ENCODE data around the gene CUX1.

Gene CUX1

DNA sequence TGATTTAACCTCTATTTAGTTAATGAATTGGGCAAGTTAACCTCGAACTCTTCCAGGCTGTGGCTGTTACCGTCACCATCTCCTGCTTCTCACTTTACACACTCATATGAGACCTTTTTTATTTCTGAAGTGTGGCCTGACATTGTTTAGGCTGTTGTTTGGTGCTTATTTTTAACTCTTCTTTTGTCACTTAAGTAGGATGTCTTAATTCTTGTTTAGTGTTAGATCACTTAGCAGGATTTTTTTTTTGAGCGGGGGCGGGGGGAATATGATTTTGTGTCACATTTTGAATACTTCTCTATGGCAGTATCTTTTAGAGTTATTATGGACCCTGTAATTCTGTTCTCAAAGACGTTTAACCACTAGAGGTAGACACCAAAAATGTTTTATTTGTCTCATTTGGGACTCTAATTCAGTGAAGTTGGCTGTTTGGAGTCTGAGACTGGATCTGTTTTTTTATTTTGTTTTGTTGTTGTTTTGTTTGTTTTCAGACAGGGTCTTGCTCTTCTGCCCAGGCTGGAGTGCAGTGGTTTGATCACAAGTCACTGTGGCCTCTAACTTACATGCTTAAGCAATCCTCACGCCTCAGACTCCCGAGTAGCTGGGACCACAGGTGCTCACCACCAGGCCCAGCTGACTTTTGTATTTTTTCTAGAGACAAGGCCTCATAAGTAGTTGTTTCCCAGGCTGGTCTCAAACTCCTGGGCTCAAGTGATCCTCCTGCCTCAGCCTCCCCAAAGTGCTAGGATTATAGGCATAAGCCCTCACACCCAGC lies 73.5 kb downstream of the CUX1 start:
- DNase-seq (ENCODE audit: low read depth) = no peak
- no peak overlapping the region for H3K4me3 ChIP-seq (ENCODE audit: low read length)
- TF ChIP-seq, protein P1, sequence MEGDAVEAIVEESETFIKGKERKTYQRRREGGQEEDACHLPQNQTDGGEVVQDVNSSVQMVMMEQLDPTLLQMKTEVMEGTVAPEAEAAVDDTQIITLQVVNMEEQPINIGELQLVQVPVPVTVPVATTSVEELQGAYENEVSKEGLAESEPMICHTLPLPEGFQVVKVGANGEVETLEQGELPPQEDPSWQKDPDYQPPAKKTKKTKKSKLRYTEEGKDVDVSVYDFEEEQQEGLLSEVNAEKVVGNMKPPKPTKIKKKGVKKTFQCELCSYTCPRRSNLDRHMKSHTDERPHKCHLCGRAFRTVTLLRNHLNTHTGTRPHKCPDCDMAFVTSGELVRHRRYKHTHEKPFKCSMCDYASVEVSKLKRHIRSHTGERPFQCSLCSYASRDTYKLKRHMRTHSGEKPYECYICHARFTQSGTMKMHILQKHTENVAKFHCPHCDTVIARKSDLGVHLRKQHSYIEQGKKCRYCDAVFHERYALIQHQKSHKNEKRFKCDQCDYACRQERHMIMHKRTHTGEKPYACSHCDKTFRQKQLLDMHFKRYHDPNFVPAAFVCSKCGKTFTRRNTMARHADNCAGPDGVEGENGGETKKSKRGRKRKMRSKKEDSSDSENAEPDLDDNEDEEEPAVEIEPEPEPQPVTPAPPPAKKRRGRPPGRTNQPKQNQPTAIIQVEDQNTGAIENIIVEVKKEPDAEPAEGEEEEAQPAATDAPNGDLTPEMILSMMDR (conservative IDR thresholded peaks at IDR 0.05; ENCODE audit: low read length) = no peak

DNA sequence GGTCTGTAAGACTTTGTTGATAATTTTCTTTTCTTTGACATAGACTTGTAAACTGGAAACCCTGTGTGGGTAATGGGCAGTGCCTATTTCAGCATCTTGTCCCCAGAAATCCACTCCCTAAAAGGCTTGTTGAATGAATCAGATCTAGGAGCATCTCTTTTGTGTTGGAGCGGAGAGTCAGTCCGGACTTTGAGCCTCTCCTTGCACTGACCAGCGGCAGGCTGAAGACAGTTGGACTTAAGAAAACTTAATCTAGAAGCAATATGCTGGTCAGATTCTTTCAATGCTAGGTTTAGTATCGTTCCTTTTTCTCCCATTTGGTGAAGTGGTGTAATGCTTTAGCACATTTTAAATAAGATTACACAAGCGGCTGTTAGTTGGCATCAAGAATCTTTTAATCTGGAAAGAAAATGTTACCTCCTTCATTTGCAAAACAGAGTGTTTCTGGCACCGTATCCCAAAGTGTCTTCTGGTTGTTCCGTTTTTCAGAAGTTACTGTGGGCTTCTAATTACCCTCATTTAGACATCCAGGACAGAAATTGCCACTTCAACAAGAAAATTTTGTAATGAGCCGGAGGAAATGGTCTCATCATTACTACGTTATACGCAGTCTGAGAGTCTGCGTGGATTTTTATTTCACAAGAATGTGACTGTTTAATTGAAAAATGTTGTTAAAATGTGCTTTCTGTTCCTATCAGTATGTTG lies 74.7 kb downstream of the CUX1 start:
- peak overlapping the region; percentile 8; the same call in 1 of the 2 replicates for H3K4me3 ChIP-seq (ENCODE audit: low read length)
- TF ChIP-seq, protein P1 (conservative IDR thresholded peaks at IDR 0.05; ENCODE audit: low read length) = no peak

DNA sequence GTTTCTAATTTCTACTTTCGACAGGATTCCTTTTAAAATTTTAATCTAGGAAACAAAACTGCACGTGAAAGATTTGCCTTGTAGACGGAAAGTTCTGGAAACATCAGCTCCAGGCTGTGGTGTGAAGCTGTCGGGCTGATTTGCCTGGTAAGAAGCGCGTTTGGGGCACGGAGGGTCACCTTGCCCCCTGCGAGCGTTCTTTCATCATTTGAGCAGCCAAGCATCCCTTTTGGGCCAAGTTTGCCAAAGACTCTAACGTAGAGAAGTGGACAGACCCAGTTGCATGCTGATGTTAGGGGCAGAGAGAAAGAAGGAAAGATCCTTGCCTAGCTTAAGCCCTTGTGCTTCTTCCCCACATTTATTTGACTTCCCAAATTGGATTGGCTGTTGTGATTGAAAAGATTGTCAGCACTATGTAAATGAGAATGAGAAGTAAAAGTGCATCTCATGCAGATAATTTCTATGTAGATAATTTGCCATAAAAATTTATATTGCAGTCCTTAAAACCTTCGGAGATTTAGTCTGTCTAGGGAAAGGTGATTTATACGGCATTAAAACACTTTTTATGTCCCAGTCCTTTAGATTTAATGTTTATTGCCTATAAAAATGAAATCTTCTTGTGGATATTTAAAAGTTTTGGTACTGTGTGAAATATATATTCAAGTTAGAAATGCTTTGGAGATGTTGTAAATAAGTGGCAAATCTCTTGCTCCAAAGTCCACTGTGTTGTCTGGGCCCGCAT lies 76.1 kb downstream of the CUX1 start:
- no peak overlapping the region for H3K4me3 ChIP-seq (ENCODE audit: low read length)
- no peak for DNase-seq (ENCODE audit: low read depth)
- TF ChIP-seq, protein P1 (conservative IDR thresholded peaks at IDR 0.05; ENCODE audit: low read length) = no peak

More for the DNA sequence above, 74.7 kb downstream of the CUX1 start:
- peak; percentile 60 for DNase-seq (ENCODE audit: low read depth)

DNA sequence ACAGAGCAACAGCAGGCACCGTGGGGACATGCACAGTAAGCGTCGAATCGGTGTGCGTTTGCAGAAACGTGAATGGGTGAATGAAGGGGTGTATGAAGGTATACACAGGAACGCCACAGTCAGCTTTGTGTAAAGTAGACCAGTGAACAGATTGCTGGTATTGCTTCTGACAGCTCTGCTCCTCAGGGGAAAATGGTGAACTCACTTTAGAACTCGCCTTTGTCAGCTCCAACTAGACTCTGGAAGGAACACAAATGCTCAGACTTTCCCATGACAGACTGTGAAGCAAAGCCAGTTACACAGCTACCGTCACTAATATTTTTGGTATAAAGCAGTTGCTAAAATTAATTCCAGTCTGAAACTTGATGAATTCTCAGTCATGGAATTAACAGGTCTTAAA lies 78.9 kb downstream of the CUX1 start:
- no peak overlapping the region for H3K4me3 ChIP-seq (ENCODE audit: low read length)
- TF ChIP-seq, protein P1 (conservative IDR thresholded peaks at IDR 0.05; ENCODE audit: low read length) = no peak
- no peak for DNase-seq (ENCODE audit: low read depth)

DNA sequence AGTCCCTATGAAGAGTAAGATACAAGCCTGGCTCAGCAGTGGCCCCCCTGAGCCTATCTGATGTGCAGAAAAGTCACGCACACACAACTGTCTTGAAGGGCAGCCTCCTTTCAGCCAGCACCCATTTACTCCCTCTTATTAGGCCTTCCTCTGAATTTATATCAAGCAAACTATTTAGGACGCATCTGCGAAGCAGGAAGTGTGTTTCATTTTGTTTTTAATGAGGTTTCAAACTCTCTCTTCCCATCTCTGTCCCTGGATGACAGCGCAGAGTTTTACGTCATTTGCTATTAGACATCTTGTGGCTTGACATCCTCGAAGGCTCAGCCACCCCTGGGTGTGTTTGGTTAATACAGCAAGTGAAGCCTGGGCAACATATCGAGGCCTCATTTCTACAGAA lies 79.5 kb downstream of the CUX1 start:
- H3K4me3 ChIP-seq (ENCODE audit: low read length) = no peak overlapping the region
- no peak for DNase-seq (ENCODE audit: low read depth)
- TF ChIP-seq, protein P1 (conservative IDR thresholded peaks at IDR 0.05; ENCODE audit: low read length) = no peak

DNA sequence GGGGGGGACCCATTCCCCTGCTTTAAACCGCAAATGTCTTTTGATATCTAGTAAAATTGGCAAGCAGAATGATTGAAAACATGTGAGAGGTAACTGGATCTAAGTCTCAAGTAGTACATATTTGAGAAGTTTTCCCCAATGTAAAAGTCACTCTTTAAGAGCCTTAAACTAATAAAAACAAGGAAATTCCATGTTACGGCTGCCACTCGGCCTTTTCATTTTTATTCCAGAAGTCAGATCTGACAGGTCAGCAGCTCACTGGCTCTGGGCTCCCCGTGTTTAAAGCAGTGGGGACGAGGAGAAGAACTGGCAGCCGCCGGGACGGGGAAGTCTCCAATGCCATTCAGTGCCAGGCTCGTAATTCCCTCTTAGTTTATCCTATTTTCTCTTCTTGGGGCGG lies 80.7 kb downstream of the CUX1 start:
- TF ChIP-seq, protein P1 (conservative IDR thresholded peaks at IDR 0.05; ENCODE audit: low read length) = no peak
- peak; percentile 42 for DNase-seq (ENCODE audit: low read depth)
- H3K4me3 ChIP-seq (ENCODE audit: low read length) = no peak overlapping the region

Data from AG10803 (cell line).